Activated CD8-positive, alpha-beta T cell treated with anti-CD3 and anti-CD28 coated beads for 36 hours (primary cell): ENCODE data around the gene SCNM1. TPM values are rescaled to one million over a fixed set of nuclear protein-coding genes. Genes with fewer than 3 reads are reported as not detected.

ENCODE experiments used
- ATAC-seq: fragments of 200-7000 bp; cut with Tn5 transposase; one replicate; pipeline ENCODE4 v1.10.0; 2021; ENCODE audit warnings: mild to moderate bottlenecking, moderate library complexity
- CTCF ChIA-PET: fragments of 350-600 bp; sonication (Branson Sonifier 250); formaldehyde crosslinking; loops from one replicate; lab custom pipeline; 2021; ENCODE audit warnings: antibody characterized with exemption; lab: Charles Lee
- POLR2A ChIA-PET: fragments of 350-600 bp; sonication (Branson Sonifier 250); formaldehyde crosslinking; loops from one replicate; lab custom pipeline; 2021; ENCODE audit warnings: antibody characterized with exemption; lab: Charles Lee
- DNase-seq: peaks from one replicate; pipeline ENCODE4 v3.0.0-alpha.2; 2020
- H3K27ac Mint-ChIP-seq: one replicate; pipeline ENCODE4 v1.8.0; 2021; ENCODE audit warnings: mild to moderate bottlenecking, mixed read lengths
- H3K27me3 Mint-ChIP-seq: one replicate; pipeline ENCODE4 v1.8.0; 2021; ENCODE audit warnings: mixed read lengths
- H3K36me3 Mint-ChIP-seq: one replicate; pipeline ENCODE4 v1.8.0; 2021; ENCODE audit warnings: low read depth, mixed read lengths
- H3K4me1 Mint-ChIP-seq: one replicate; pipeline ENCODE4 v1.8.0; 2021; ENCODE audit warnings: low read depth, mixed read lengths
- H3K4me3 Mint-ChIP-seq: one replicate; pipeline ENCODE4 v1.8.0; 2021; ENCODE audit warnings: mild to moderate bottlenecking, moderate library complexity, mixed read lengths
- H3K9me3 Mint-ChIP-seq: one replicate; pipeline ENCODE4 v1.8.0; 2021; ENCODE audit warnings: mixed read lengths
- CTCF ChIP-seq: fragments of 200-600 bp; IDR thresholded peaks from one replicate; pipeline ENCODE4 v1.8.0; 2022; ENCODE audit warnings: antibody characterized with exemption, mild to moderate bottlenecking
- intact Hi-C: fragments of 100-400 bp; cut with micrococcal nuclease; formaldehyde crosslinking; loops from one replicate; pipeline ENCODE4 v1.10.0; 2022
- total RNA-seq, 2 experiments: library from RNA; stranded (reverse); gene quantifications; one replicate each; pipeline ENCODE4 v1.2.3, GENCODE V29; 2021

The SCNM1 gene
- total RNA-seq, 2 experiments from 2014 or later: 57.0 to 59.6 TPM

DNA sequence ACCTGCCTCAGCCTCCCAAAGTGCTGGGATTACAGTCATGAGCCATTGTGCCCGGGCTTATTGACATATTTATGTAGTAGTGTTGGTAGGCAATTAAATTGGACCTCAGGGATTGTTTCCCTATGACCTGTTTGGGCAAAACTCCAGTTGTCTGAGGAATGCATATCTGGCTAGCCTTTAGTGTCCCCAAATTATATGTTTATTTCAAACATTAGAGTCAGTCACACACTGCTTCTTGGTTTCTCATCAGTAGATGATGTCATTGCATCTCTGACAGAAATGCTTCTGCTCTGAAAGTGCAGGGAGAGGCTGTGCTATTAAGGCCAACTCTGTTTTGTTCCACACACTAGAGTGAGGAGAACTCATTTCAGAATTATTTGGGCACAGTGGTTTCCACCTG lies 44.9 kb downstream of the SCNM1 start:
- ATAC-seq (no peak), DNase-seq (no peak)
- H3K36me3 Mint-ChIP-seq: peaks cover 40% of the 10 kb centered on the region
- POLR2A ChIA-PET: no interaction called here
- no peaks in the 10 kb centered on the region for H3K27me3 Mint-ChIP-seq
- no peak overlapping the region for H3K27ac Mint-ChIP-seq
- H3K4me1 Mint-ChIP-seq: peaks cover 22% of the 10 kb centered on the region
- no peak overlapping the region for H3K4me3 Mint-ChIP-seq
- intact Hi-C loops: no loop called here
- CTCF ChIA-PET: interaction anchor here (1.3 to 1.6 kb wide), 2 partner anchors 16 to 111 kb away, joined by 3 to 4 read pairs; no protein-coding TSS in a partner anchor
- no peak for TF ChIP-seq CTCF
- H3K9me3 Mint-ChIP-seq: no peaks in the 10 kb centered on the region

- no peak for TF ChIP-seq CTCF
- ChIA-PET POLR2A (interaction anchor here (0.6 to 1.8 kb wide), 4 partner anchors 9 to 111 kb away, joined by 3 to 6 read pairs (median 4); partner anchors contain the start of gene PIP5K1A), CTCF (interaction anchor here (0.6 to 1.6 kb wide), 5 partner anchors 15 to 112 kb away, joined by 3 to 4 read pairs (median 3); no protein-coding TSS in a partner anchor)
- Mint-ChIP-seq H3K4me1 (peaks cover 24% of the 10 kb centered on the region), H3K36me3 (peaks cover 36% of the 10 kb centered on the region), H3K27me3 (no peaks in the 10 kb centered on the region), H3K9me3 (no peaks in the 10 kb centered on the region), H3K27ac (peak overlapping the region; percentile 17), H3K4me3 (no peak overlapping the region)
- DNase-seq: peak; percentile 18
- intact Hi-C loops: no loop called here
- ATAC-seq: no peak
These were observed 46.2 kb downstream of the SCNM1 start for GRCh38 chr1:151211972-151212705.

- Mint-ChIP-seq H3K27me3 (no peaks in the 10 kb centered on the region), H3K4me3 (no peak overlapping the region), H3K9me3 (no peaks in the 10 kb centered on the region), H3K4me1 (peaks cover 30% of the 10 kb centered on the region), H3K27ac (no peak overlapping the region), H3K36me3 (peaks cover 36% of the 10 kb centered on the region)
- ChIA-PET POLR2A (no interaction called here), CTCF (interaction anchor here (0.7 kb wide), 1 partner anchor 38 kb away, joined by 4 read pairs; no protein-coding TSS in a partner anchor)
- intact Hi-C loops: no loop called here
- no peak for TF ChIP-seq CTCF
- ATAC-seq (no peak), DNase-seq (no peak)
These were observed 47.6 kb downstream of the SCNM1 start for GRCh38 chr1:151213560-151213959.

Other genes with a start within 250 kb of the SCNM1 start
- gene SETDB1, start 239.8 kb upstream of the SCNM1 start, total RNA-seq: 10 to 100 TPM; 45.1 to 52.3 TPM
- 100 to 1,000 TPM; 129 to 132 TPM for gene CERS2, start 191.3 kb upstream of the SCNM1 start, total RNA-seq
- under 1 TPM in 1 of 2 experiments, not detected in 1; 0.25 TPM for gene ANXA9, start 183.9 kb upstream of the SCNM1 start, total RNA-seq
- gene MINDY1, start 159.2 kb upstream of the SCNM1 start, total RNA-seq: 10 to 100 TPM; 10.4 TPM
- gene PRUNE1, start 157.7 kb upstream of the SCNM1 start, total RNA-seq: 10 to 100 TPM; 12.4 to 15.7 TPM
- 1 to 10 TPM in 1 of 2 experiments, under 1 TPM in 1; 0.54 to 1.4 TPM for gene BNIPL, start 129.6 kb upstream of the SCNM1 start, total RNA-seq
- 1 to 10 TPM; 1.4 to 1.9 TPM for gene C1orf56, start 118.4 kb upstream of the SCNM1 start, total RNA-seq
- gene CDC42SE1, start 106.5 kb upstream of the SCNM1 start, total RNA-seq: 10 to 100 TPM; 86.5 to 92.8 TPM
- gene MLLT11, start 105.7 kb upstream of the SCNM1 start, total RNA-seq: 1 to 10 TPM; 4.2 to 4.8 TPM
- 10 to 100 TPM; 17.5 to 19.3 TPM for gene GABPB2, start 95.4 kb upstream of the SCNM1 start, total RNA-seq
- 1 to 10 TPM; 3.4 to 3.7 TPM for gene SEMA6C, start 19.5 kb upstream of the SCNM1 start, total RNA-seq
- 10 to 100 TPM; 16.1 to 17.5 TPM for gene TNFAIP8L2, start 9.5 kb upstream of the SCNM1 start, total RNA-seq
- 1 to 10 TPM; 4.5 TPM for gene LYSMD1, start 242 bp upstream of the SCNM1 start, total RNA-seq
- 1 to 10 TPM; 1.9 to 2.5 TPM for gene TMOD4, start 9.8 kb downstream of the SCNM1 start, total RNA-seq
- 10 to 100 TPM; 47.4 to 61.0 TPM for gene VPS72, start 24.1 kb downstream of the SCNM1 start, total RNA-seq
- 10 to 100 TPM; 63.1 to 66.1 TPM for gene PIP5K1A, start 32.4 kb downstream of the SCNM1 start, total RNA-seq
- gene PSMD4, start 88.6 kb downstream of the SCNM1 start, total RNA-seq: 100 to 1,000 TPM; 203 to 214 TPM
- gene ZNF687, start 116.2 kb downstream of the SCNM1 start, total RNA-seq: 10 to 100 TPM; 27.3 to 29.5 TPM
- 10 to 100 TPM; 46.6 to 47.3 TPM for gene PI4KB, start 161.3 kb downstream of the SCNM1 start, total RNA-seq
- gene RFX5, start 181.1 kb downstream of the SCNM1 start, total RNA-seq: 10 to 100 TPM; 55.6 to 55.7 TPM
- not detected for gene SELENBP1, start 206.6 kb downstream of the SCNM1 start, total RNA-seq
- 100 to 1,000 TPM; 350 to 353 TPM for gene PSMB4, start 233.4 kb downstream of the SCNM1 start, total RNA-seq